ENCODE measurements around the gene GHRH.

- TF ChIP-seq EZH2 (IDR thresholded peaks at IDR 0.05; ENCODE audit: borderline replicate concordance, insufficient read depth, low read depth, low read length, poor library complexity, severe bottlenecking) (no peak), CTCF (IDR thresholded peaks at IDR 0.05) (no peak)
Measured at GRCh38 chr20:37293301-37293943, 31.8 kb upstream of the GHRH start.
